HG03439 (cell line): Measurements from ENCODE around the gene GBP7.

ENCODE experiments used
- ATAC-seq: cut with Tn5 transposase; IDR thresholded peaks from one replicate; pipeline ENCODE4 v1.9.1; 2021; ENCODE audit warnings: mild to moderate bottlenecking, moderate library complexity; ENCODE audit not compliant: unreplicated experiment

Gene GBP7

GRCh38 chr1:89121641-89122040 is 54.2 kb downstream of the GBP7 start:
- ATAC-seq, result no peak

- ATAC-seq, result no peak
Observed at GRCh38 chr1:89114662-89115061, 61.1 kb downstream of the GBP7 start.

DNA sequence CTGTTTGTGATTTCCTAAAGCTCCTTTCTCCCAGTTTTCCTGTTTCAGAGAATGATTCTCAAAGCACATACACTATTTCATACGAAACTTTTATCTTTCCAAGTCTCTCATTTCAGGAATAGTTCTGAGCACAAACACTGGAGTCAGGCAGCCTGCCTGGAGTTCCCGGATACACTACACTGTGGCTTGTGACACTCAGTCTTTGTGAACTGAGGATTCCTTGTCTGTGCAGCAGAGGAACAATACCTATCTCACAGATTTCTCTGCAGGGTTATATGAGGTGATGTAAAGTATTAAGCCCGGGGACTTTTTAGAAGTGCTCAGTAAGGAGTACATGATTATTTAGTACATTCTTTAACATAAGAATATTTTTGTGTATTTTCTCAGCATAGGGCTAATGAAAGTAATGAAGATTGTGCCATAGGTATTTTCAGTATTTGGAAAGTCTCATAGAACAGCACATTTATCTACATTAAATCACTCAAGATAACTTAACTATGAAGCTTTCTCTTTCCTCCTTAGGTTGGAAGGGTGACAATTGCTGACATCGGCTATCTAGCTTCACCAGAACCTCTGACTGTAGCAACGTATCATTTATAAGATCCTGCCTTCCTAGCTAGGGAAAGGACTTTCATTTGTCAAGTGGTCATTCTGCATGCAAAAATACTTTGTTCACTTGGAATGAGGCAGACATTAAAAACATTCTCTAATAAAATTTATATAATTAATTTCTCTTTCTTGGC is 62.8 kb downstream of the GBP7 start:
- ATAC-seq, result no peak

DNA sequence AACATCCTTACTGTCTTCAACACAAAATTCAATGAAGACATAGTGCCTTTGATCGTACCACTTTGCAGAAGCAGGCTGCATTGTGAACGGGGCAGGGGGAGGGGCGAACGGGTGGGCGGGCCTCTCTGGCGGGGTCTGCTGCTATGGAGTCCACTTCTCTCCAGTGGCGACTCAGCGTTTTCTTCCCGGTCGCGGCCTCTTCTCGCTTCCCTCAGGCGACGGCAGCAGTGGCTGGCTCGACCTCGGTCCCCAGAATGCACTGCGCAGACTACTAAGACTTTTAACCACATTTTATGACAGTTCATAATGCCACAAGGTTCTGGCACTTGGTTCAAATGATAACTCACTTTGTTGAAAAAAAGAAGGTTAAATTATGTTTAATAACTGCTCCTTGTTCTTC is 71.1 kb downstream of the GBP7 start:
- ATAC-seq, result no peak

GRCh38 chr1:89104147-89104546 is 71.7 kb downstream of the GBP7 start:
- ATAC-seq, result no peak

DNA sequence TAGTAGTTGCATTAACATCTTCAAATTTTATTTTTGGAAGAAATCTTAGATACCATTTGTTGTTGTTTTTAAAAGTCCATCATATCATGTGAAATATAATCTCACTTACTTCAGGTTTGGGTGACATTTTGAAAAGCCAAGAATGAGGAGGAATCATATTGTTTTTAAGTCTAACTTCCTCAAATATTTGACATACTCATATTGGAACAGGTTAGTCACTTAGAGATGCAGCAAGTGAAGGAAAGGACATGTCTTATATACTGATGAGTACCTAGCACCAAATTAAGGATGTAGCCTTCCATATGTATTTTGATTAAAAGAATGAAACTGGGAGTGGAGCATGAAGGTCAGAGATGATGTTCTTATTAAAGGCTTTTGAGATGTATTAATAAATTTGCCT is 73.8 kb downstream of the GBP7 start:
- no peak for ATAC-seq

DNA sequence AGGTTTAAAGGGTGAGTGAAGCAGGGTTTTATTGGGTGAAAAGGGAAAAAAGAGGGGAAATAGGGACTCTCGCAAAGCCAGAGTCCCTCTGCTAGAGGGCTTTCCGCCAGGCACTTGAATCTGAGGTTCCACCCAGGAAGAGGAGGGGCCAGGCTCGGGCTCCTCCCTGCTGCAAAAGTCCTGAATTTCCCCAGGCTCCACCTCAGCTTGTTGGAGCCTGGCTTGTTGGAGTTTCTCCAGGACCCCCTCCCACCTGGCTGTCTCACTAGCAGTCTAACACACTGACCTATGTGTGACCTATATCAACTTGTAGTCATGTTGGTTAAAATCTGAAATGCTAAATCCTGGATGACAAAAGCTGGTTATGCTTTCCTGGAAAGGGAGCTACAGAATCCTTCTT is 75.4 kb downstream of the GBP7 start:
- no peak for ATAC-seq

- ATAC-seq, result no peak
Observed at GRCh38 chr1:89098857-89099256, 76.9 kb downstream of the GBP7 start.

DNA sequence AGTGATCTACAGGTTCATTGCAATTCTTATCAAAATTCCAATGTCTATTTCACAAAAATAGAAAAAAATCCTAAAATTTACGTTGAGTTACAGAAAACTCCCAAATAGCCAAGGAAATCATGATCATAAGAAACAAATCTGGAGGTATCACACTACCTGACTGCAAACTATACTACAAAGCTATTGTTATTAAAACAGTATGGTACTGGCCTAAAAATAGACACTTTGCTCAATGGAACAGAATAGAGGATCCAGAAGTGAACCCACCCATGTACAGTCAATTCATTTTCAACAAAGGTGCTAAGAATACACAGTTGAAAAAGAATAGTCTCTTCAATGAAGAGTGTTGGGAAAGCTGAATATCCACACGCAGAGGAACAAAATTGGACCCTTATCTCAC is 80.1 kb downstream of the GBP7 start:
- no peak for ATAC-seq

DNA sequence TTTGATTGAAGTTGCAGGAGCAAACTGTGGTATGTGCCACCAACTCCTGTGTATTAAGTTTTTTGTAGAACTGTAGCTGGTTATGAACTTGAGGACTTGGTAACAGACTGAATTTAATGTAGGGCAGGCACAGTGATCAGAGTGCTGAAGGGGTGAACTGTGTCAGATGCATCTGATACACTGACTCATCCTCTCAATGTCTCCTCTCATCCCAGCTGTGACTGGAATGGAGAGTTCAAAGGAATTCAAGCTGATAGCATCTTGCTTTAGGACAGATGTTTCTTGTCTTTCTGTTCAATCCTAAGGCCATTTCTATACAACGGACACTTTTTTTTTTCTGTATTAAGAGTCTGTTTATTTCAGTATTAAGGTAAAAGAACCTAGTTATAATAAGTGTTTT is 85.8 kb downstream of the GBP7 start:
- ATAC-seq, result no peak

DNA sequence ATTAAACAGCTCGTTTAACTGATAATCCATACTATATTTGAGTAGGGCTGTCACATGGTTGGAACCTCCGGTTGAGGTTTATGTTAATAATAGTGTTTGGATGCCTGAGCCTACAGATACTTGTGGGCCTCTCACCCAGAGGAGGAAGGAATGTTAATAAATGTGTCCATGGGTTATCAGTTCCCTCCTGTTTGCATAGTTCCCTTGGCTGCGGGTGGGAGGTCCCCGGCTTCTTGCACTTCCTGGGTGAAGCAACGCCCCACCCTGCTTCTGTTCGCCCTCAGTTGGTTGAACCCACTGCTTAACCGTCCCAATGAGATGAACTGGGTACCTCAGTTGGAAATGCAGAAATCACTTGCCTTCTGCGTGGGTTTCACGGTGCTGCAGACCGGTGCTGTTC is 87.2 kb downstream of the GBP7 start:
- no peak for ATAC-seq

DNA sequence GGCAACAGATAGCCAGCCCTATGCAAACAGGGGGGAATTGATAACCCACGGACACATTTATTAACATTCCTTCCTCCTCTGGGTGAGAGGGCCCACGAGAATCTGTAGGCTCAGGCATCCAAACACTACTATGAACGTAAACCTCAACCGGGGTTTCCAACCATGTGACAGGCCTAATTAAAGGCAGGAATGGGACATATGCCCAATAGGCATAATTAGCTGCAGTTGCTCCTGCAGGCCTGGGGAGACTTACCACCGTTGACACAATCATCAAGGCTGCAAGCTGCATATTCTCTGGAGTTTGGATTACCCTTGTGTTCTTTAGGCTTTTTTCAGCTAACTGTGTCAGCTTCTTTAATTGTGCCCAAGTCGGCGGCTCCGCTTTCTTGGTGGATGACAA is 88.6 kb downstream of the GBP7 start:
- no peak for ATAC-seq

DNA sequence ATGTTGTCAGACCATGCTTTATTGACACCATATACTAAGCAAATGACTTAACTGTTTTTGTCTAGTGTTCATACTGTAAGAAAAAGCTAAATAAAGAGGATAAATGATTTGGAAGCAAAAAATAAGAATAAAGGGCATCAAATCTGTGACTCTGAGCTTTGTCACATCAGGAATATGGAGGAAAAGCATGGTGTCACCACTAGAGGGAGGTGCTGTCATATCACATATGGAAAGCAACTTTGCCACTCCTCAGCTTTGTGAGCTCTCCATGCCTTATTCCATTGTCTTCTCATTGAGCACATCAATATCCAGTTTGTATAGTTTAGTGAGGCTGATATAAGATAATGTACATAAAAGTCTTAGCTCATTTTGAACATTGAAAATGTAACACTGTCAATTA is 90.0 kb downstream of the GBP7 start:
- no peak for ATAC-seq
